IMR-90 (cell line): ENCODE results near the gene RERE. TPM values are rescaled to one million over a fixed set of nuclear protein-coding genes. Genes with fewer than 3 reads are reported as not detected.

ENCODE experiments used
- ATAC-seq: fragments of 200-7000 bp; cut with Tn5 transposase; 2 replicates; pipeline ENCODE4 v1.9.1; 2020; ENCODE audit warnings: low read depth, mild to moderate bottlenecking, moderate library complexity
- BruUV-seq: library from RNA; stranded (reverse); fragments of 400-500 nt; replicated peaks from 2 replicates; lab custom pipeline; 2021; lab: Mats Ljungman, UMichigan
- CTCF ChIA-PET: fragments of 300-600 bp; formaldehyde crosslinking; extraction: SDS; loops from one replicate; lab custom pipeline; 2021; ENCODE audit warnings: antibody characterized with exemption; lab: Yijun Ruan, JAX
- POLR2A ChIA-PET: fragments of 300-600 bp; sonication (Branson Sonifier 250); formaldehyde crosslinking; loops from one replicate; lab custom pipeline; 2022; ENCODE audit warnings: antibody characterized with exemption; ENCODE audit not compliant: unreplicated experiment; lab: Charles Lee
- DNase-seq: peaks from one replicate; pipeline ENCODE4 v3.0.0; 2013
- H2AFZ ChIP-seq: replicated peaks from 2 replicates; pipeline ENCODE3; 2013; ENCODE audit warnings: low read length, mild to moderate bottlenecking; ENCODE audit not compliant: poor library complexity
- H2AK5ac ChIP-seq: 2 replicates; pipeline ENCODE4 v1.6.1; 2013; ENCODE audit warnings: low read depth, low read length, inconsistent platforms
- H2AK9ac ChIP-seq: replicated peaks from 2 replicates; pipeline ENCODE3; 2013; ENCODE audit warnings: mild to moderate bottlenecking, low read depth, low read length, moderate library complexity; ENCODE audit not compliant: poor library complexity
- H2BK120ac ChIP-seq: 2 replicates; pipeline ENCODE4 v1.6.1; 2013; ENCODE audit warnings: low read depth, low read length, inconsistent platforms
- H2BK15ac ChIP-seq: 3 replicates; pipeline ENCODE4 v1.6.1; 2013; ENCODE audit warnings: low read depth, low read length, inconsistent platforms
- H2BK20ac ChIP-seq: 2 replicates; pipeline ENCODE4 v1.6.1; 2013; ENCODE audit warnings: low read depth, mild to moderate bottlenecking, inconsistent platforms, low read length, moderate library complexity
- H2BK5ac ChIP-seq: 2 replicates; pipeline ENCODE4 v1.6.1; 2013; ENCODE audit warnings: mild to moderate bottlenecking, low read depth, low read length, inconsistent platforms; ENCODE audit not compliant: poor library complexity, severe bottlenecking
- H3K14ac ChIP-seq: replicated peaks from 2 replicates; pipeline ENCODE4 v1.6.1; 2013; ENCODE audit warnings: low read depth, low read length, inconsistent platforms
- H3K18ac ChIP-seq: 2 replicates; pipeline ENCODE4 v1.6.1; 2013; ENCODE audit warnings: low read depth, low read length, control low read depth
- H3K23ac ChIP-seq: 2 replicates; pipeline ENCODE4 v1.6.1; 2013; ENCODE audit warnings: low read depth, low read length, inconsistent platforms
- H3K27ac ChIP-seq: 2 replicates; pipeline ENCODE4 v1.5.1; 2013; ENCODE audit warnings: mild to moderate bottlenecking, control low read depth, low read length; ENCODE audit not compliant: insufficient read depth
- H3K27me3 ChIP-seq: 2 replicates; pipeline ENCODE4 v1.6.1; 2013; ENCODE audit warnings: low read length; ENCODE audit not compliant: control insufficient read depth, insufficient read depth
- H3K36me3 ChIP-seq: 2 replicates; pipeline ENCODE4 v1.6.1; 2013; ENCODE audit warnings: low read length, mixed read lengths; ENCODE audit not compliant: control insufficient read depth, insufficient read depth
- H3K4ac ChIP-seq: 2 replicates; pipeline ENCODE4 v1.6.1; 2013; ENCODE audit warnings: low read depth, low read length, inconsistent platforms
- H3K4me1 ChIP-seq: 2 replicates; pipeline ENCODE4 v1.6.1; 2013; ENCODE audit warnings: low read length, mixed read lengths; ENCODE audit not compliant: control insufficient read depth, insufficient read depth
- H3K4me2 ChIP-seq: 2 replicates; pipeline ENCODE4 v1.6.1; 2013; ENCODE audit warnings: low read depth, mild to moderate bottlenecking, control low read depth, low read length, moderate library complexity
- H3K4me3 ChIP-seq: 2 replicates; pipeline ENCODE4 v1.5.1; 2013; ENCODE audit warnings: low read depth, mild to moderate bottlenecking, control low read depth, low read length, moderate library complexity; ENCODE audit not compliant: insufficient read depth
- H3K56ac ChIP-seq: 2 replicates; pipeline ENCODE4 v1.6.1; 2013; ENCODE audit warnings: low read length, inconsistent platforms; ENCODE audit not compliant: insufficient read depth; ENCODE audit errors: extremely low read depth
- H3K79me1 ChIP-seq, 2 experiments: 2 replicates each; pipeline ENCODE4 v1.6.1; 2013; ENCODE audit warnings: low read length in 2 of 2, inconsistent platforms in 1 of 2, low read depth in 1 of 2
- H3K9ac ChIP-seq: 2 replicates; pipeline ENCODE4 v1.6.1; 2013; ENCODE audit warnings: low read depth, low read length, control low read depth
- H3K9me1 ChIP-seq: 2 replicates; pipeline ENCODE4 v1.6.1; 2013; ENCODE audit warnings: low read length, inconsistent platforms; ENCODE audit not compliant: insufficient read depth
- H3K9me3 ChIP-seq: 2 replicates; pipeline ENCODE4 v1.6.1; 2013; ENCODE audit warnings: low read length; ENCODE audit not compliant: control insufficient read depth, insufficient read depth
- H4K20me1 ChIP-seq: 2 replicates; pipeline ENCODE4 v1.6.1; 2013; ENCODE audit warnings: low read length, inconsistent platforms; ENCODE audit not compliant: insufficient read depth
- H4K5ac ChIP-seq: 2 replicates; pipeline ENCODE4 v1.6.1; 2013; ENCODE audit warnings: mild to moderate bottlenecking, low read depth, low read length, control low read depth
- H4K8ac ChIP-seq, 2 experiments: 2 replicates each; pipeline ENCODE4 v1.6.1; 2013; ENCODE audit warnings: low read depth in 2 of 2, low read length in 2 of 2, control low read depth in 1 of 2, inconsistent platforms in 1 of 2
- H4K91ac ChIP-seq: 2 replicates; pipeline ENCODE4 v1.6.1; 2013; ENCODE audit warnings: low read depth, low read length, inconsistent platforms; ENCODE audit not compliant: insufficient read depth
- BHLHE40 ChIP-seq: fragments of 150-350 bp; IDR thresholded peaks from 2 replicates; pipeline ENCODE4 v1.6.1; 2016; ENCODE audit warnings: mild to moderate bottlenecking, low read depth, low read length
- CEBPB ChIP-seq: IDR thresholded peaks from 2 replicates; pipeline ENCODE4 v1.6.1; 2012; ENCODE audit warnings: low read depth, low read length, improper control_type of control experiment
- CHD1 ChIP-seq: IDR thresholded peaks from 2 replicates; pipeline ENCODE4 v1.6.1; 2012; ENCODE audit warnings: low read depth, low read length, improper control_type of control experiment
- CTCF ChIP-seq: conservative IDR thresholded peaks from 2 replicates; pipeline ENCODE4 v1.5.1; 2012; ENCODE audit warnings: mild to moderate bottlenecking, low read depth, low read length, improper control_type of control experiment
- FOS ChIP-seq: fragments of 150-350 bp; IDR thresholded peaks from 2 replicates; pipeline ENCODE4 v1.6.1; 2016; ENCODE audit warnings: low read depth, low read length
- MAFK ChIP-seq: IDR thresholded peaks from 2 replicates; pipeline ENCODE4 v1.6.1; 2012; ENCODE audit warnings: low read depth, low read length, improper control_type of control experiment
- MAZ ChIP-seq: IDR thresholded peaks from 2 replicates; pipeline ENCODE4 v1.6.1; 2012; ENCODE audit warnings: low read depth, mild to moderate bottlenecking, low read length, improper control_type of control experiment, moderate library complexity, borderline replicate concordance
- MXI1 ChIP-seq: IDR thresholded peaks from 2 replicates; pipeline ENCODE4 v1.6.1; 2012; ENCODE audit warnings: low read depth, mild to moderate bottlenecking, low read length, moderate library complexity, borderline replicate concordance
- NFE2L2 ChIP-seq: fragments of 150-350 bp; IDR thresholded peaks from 2 replicates; pipeline ENCODE4 v1.6.1; 2016; ENCODE audit warnings: low read depth, mild to moderate bottlenecking, low read length
- RAD21 ChIP-seq: IDR thresholded peaks from 2 replicates; pipeline ENCODE4 v1.6.1; 2012; ENCODE audit warnings: low read length, improper control_type of control experiment
- RFX5 ChIP-seq: IDR thresholded peaks from 2 replicates; pipeline ENCODE4 v1.8.0; 2012; ENCODE audit warnings: low read depth, mild to moderate bottlenecking, low read length, moderate library complexity
- USF2 ChIP-seq: fragments of 150-350 bp; IDR thresholded peaks from 2 replicates; pipeline ENCODE4 v1.6.1; 2017; ENCODE audit warnings: mild to moderate bottlenecking, antibody characterized with exemption, low read length, low read depth
- WGBS, 2 experiments: methylation state at CpG; one replicate each; pipeline versions ENCODE4 v1.1.5 to v1.1.7; 2013; ENCODE audit warnings: missing lambda C conversion rate in 2 of 2; ENCODE audit not compliant: insufficient read length in 1 of 2; ENCODE audit errors: extremely low coverage in 2 of 2; 5-methylcytosine and 5-hydroxymethylcytosine counted together
- dilution Hi-C: fragments of 300-500 bp; cut with HindIII; formaldehyde crosslinking; loops from one replicate; pipeline ENCODE4 v1.14.3; 2018; ENCODE audit warnings: low sequenced_read_pairs; ENCODE audit not compliant: unreplicated experiment
- in situ Hi-C: fragments of 300-500 bp; cut with MboI; formaldehyde crosslinking; loops from 3 replicates; pipeline ENCODE4 v1.14.3; 2019; ENCODE audit warnings: low sequenced_read_pairs, inconsistent platforms, mixed read lengths
- intact Hi-C: fragments of 100-400 bp; cut with micrococcal nuclease; formaldehyde crosslinking; loops from 2 replicates; pipeline ENCODE4 v1.10.0; 2022
- polyA plus RNA-seq, 3 experiments: library from polyadenylated mRNA; depleted of rRNA; stranded (reverse); fragments of >200 nt; gene quantifications; 2 replicates each; pipeline ENCODE4 v1.2.3, GENCODE V29; 2012; ENCODE audit warnings: low replicate concordance in 1 of 3
- total RNA-seq: library from RNA; depleted of rRNA; stranded (reverse); fragments of >200 nt; gene quantifications from 2 replicates; pipeline ENCODE4 v1.2.3, GENCODE V29; 2012
- TF ChIP-seq, protein P1 (sequence below): fragments of 150-350 bp; IDR thresholded peaks from 2 replicates; pipeline ENCODE4 v1.6.1; 2016; ENCODE audit warnings: low read depth, mild to moderate bottlenecking, low read length, moderate library complexity, borderline replicate concordance

The RERE gene
- total and polyA plus RNA-seq, 2 of the 4 experiments (the other 2 are of a cell fraction) = 11.5 to 25.1 TPM

DNA sequence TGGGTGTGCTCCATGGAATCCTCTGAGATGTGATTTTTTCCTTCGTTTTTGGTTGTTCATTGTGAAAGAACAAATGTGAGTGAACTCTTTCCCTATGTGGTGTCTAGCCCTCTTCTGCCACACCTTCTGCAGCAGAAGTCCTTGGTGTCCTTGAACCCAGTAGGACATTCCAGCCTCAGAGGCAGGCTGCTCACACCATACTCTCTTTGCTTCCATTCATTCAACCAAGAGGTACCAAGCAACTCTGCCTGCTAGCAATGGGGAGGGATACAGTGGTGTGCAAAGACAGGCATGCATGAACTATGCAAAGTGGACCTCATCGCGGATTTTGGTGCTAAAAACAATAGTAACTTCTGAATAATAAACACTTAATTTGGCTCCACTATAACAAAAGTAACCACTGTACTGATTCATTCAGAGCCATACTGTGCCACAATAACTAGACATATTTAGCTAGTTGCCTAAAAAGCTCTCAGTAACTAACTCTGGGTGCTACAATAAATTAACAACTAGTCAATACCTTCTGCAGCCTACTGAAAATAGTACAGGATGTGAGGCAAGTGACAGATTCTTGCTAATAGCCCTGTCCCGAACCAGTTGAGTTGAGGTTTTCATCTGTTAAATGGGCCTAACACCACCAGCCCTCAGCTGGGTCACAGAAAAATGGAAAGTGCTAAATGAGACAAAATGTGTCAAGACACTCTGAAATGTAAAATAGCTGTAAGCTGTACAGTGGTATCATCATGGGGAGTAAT is 344.1 kb downstream of the RERE start:
- no peak overlapping the region for H4K8ac ChIP-seq
- no peak overlapping the region for H2AFZ ChIP-seq
- H3K9me3 ChIP-seq = no peaks in the 10 kb centered on the region
- H2BK20ac ChIP-seq = no peak overlapping the region
- H2AK9ac ChIP-seq = no peak overlapping the region
- H3K79me1 ChIP-seq = peaks cover 32 to 52% of the 10 kb centered on the region in 2 experiments
- no peak overlapping the region for H3K4me3 ChIP-seq
- no peak overlapping the region for H4K5ac ChIP-seq
- no peak overlapping the region for H2BK5ac ChIP-seq
- H3K14ac ChIP-seq = no peak overlapping the region
- H3K4me2 ChIP-seq = no peak overlapping the region
- H3K56ac ChIP-seq = no peak overlapping the region
- H3K23ac ChIP-seq = no peak overlapping the region; the same call in 1 of the 2 replicates
- no peak overlapping the region for H3K27ac ChIP-seq
- no TSS peak for BruUV-seq
- no peak overlapping the region for H3K4ac ChIP-seq
- no peaks in the 10 kb centered on the region for H3K36me3 ChIP-seq
- no peak overlapping the region for H3K9ac ChIP-seq
- in situ Hi-C loops = no loop called here
- TF ChIP-seq NFE2L2 (no peak), BHLHE40 (no peak), RAD21 (no peak), FOS (no peak), MAZ (no peak), MXI1 (no peak), CTCF (no peak), CEBPB (no peak), USF2 (no peak), CHD1 (no peak), MAFK (no peak), RFX5 (no peak)
- TF ChIP-seq, protein P1, sequence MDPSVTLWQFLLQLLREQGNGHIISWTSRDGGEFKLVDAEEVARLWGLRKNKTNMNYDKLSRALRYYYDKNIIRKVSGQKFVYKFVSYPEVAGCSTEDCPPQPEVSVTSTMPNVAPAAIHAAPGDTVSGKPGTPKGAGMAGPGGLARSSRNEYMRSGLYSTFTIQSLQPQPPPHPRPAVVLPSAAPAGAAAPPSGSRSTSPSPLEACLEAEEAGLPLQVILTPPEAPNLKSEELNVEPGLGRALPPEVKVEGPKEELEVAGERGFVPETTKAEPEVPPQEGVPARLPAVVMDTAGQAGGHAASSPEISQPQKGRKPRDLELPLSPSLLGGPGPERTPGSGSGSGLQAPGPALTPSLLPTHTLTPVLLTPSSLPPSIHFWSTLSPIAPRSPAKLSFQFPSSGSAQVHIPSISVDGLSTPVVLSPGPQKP = no peak
- ATAC-seq (no peak), DNase-seq (no peak)
- 93% methylated on average over 3 of the region's 4 CpGs; no CpG with 5 or more reads in 1 of the 2 experiments for WGBS, 2 experiments
- no peak overlapping the region for H2BK120ac ChIP-seq
- H4K91ac ChIP-seq = no peak overlapping the region
- H4K20me1 ChIP-seq = peaks cover 18% of the 10 kb centered on the region; the same call in 1 of the 2 replicates
- H2BK15ac ChIP-seq = no peak overlapping the region
- no peak overlapping the region for H3K18ac ChIP-seq
- intact Hi-C loops = no loop called here
- POLR2A ChIA-PET = no interaction called here
- H3K9me1 ChIP-seq = peaks cover 10% of the 10 kb centered on the region
- no peaks in the 10 kb centered on the region for H3K27me3 ChIP-seq
- dilution Hi-C loops = no loop called here
- H3K4me1 ChIP-seq = peaks cover 10% of the 10 kb centered on the region
- peak overlapping the region; percentile 3; the same call in 1 of the 2 replicates for H2AK5ac ChIP-seq
- CTCF ChIA-PET = interaction anchor here (0.6 kb wide), 1 partner anchor 213 kb away, joined by 3 read pairs; no protein-coding TSS in a partner anchor
